MCF 10A (cell line): ENCODE data around the gene ADPRS. TPM values are rescaled to one million over a fixed set of nuclear protein-coding genes. Genes with fewer than 3 reads are reported as not detected.

ENCODE experiments used
- BruUV-seq: library from RNA; stranded (reverse); fragments of 400-500 nt; replicated peaks from 2 replicates; lab custom pipeline; 2021; lab: Mats Ljungman, UMichigan
- CTCF ChIA-PET: fragments of 300-600 bp; sonication (Branson Sonifier 250); formaldehyde crosslinking; extraction: SDS; loops from one replicate; lab custom pipeline; 2021; ENCODE audit warnings: antibody characterized with exemption, inconsistent platforms; lab: Yijun Ruan, JAX
- POLR2A ChIA-PET: fragments of 300-600, 350-650 bp; sonication (Branson Sonifier 250); formaldehyde crosslinking; extraction: SDS; loops from one replicate; lab custom pipeline; 2020; ENCODE audit warnings: antibody characterized with exemption, inconsistent platforms; lab: Yijun Ruan, JAX
- DNase-seq: peaks from one replicate; pipeline ENCODE4 v3.0.0-alpha.2; 2018; ENCODE audit not compliant: unreplicated experiment
- H3K27ac Mint-ChIP-seq: one replicate; pipeline ENCODE4 v1.8.0; 2022; ENCODE audit warnings: mild to moderate bottlenecking, low read depth, mixed read lengths; ENCODE audit not compliant: unreplicated experiment
- H3K27me3 Mint-ChIP-seq: one replicate; pipeline ENCODE4 v1.8.0; 2022; ENCODE audit warnings: mixed read lengths; ENCODE audit not compliant: insufficient read depth, unreplicated experiment
- H3K36me3 Mint-ChIP-seq: one replicate; pipeline ENCODE4 v1.8.0; 2022; ENCODE audit warnings: mild to moderate bottlenecking, moderate library complexity, mixed read lengths; ENCODE audit not compliant: insufficient read depth, unreplicated experiment
- H3K4me1 Mint-ChIP-seq: one replicate; pipeline ENCODE4 v1.8.0; 2022; ENCODE audit warnings: mixed read lengths; ENCODE audit not compliant: insufficient read depth, unreplicated experiment
- H3K4me3 Mint-ChIP-seq: one replicate; pipeline ENCODE4 v1.8.0; 2022; ENCODE audit warnings: mild to moderate bottlenecking, moderate library complexity, mixed read lengths; ENCODE audit not compliant: unreplicated experiment
- H3K9me3 Mint-ChIP-seq: one replicate; pipeline ENCODE4 v1.8.0; 2022; ENCODE audit warnings: mixed read lengths; ENCODE audit not compliant: unreplicated experiment
- CTCF ChIP-seq: fragments of 200-600 bp; IDR thresholded peaks from one replicate; pipeline ENCODE4 v1.8.0; 2022; ENCODE audit warnings: antibody characterized with exemption, mild to moderate bottlenecking; ENCODE audit not compliant: unreplicated experiment
- intact Hi-C: fragments of 100-400 bp; cut with micrococcal nuclease; formaldehyde crosslinking; loops from 2 replicates; pipeline ENCODE4 v1.14.1; 2022
- total RNA-seq: library from RNA; stranded (reverse); gene quantifications from 2 replicates; pipeline ENCODE4 v1.2.3, GENCODE V29; 2022

The ADPRS gene
- total RNA-seq, 1 experiment from 2014 or later: 26.4 TPM

- no peak overlapping the region for H3K4me3 Mint-ChIP-seq
- ChIA-PET CTCF (interaction anchor here (1.8 kb wide), 1 partner anchor 285 kb away, joined by 5 read pairs; no protein-coding TSS in a partner anchor), POLR2A (no interaction called here)
- no peak for TF ChIP-seq CTCF
- H3K27ac Mint-ChIP-seq: no peak overlapping the region
- H3K9me3 Mint-ChIP-seq: no peaks in the 10 kb centered on the region
- no peaks in the 10 kb centered on the region for H3K36me3 Mint-ChIP-seq
- BruUV-seq: no TSS peak
- H3K27me3 Mint-ChIP-seq: no peaks in the 10 kb centered on the region
- DNase-seq: no peak
- intact Hi-C loops: no loop called here
- peaks cover 9% of the 10 kb centered on the region for H3K4me1 Mint-ChIP-seq
Observed at GRCh38 chr1:36084497-36085115, 4.1 kb upstream of the ADPRS start.

- ChIA-PET POLR2A (no interaction called here), CTCF (interaction anchor here (1.8 kb wide), 1 partner anchor 284 kb away, joined by 5 read pairs; no protein-coding TSS in a partner anchor)
Observed at GRCh38 chr1:36085126-36085525, 3.6 kb upstream of the ADPRS start.

GRCh38 chr1:36085686-36086526 lies 2.8 kb upstream of the ADPRS start:
- Mint-ChIP-seq H3K27me3 (no peaks in the 10 kb centered on the region), H3K4me3 (no peak overlapping the region), H3K36me3 (peaks cover 8% of the 10 kb centered on the region), H3K9me3 (no peaks in the 10 kb centered on the region), H3K4me1 (peaks cover under 1% of the 10 kb centered on the region), H3K27ac (no peak overlapping the region)
- BruUV-seq: no TSS peak
- POLR2A ChIA-PET: no interaction called here
- CTCF ChIA-PET: interaction anchor here (1.1 to 2.4 kb wide), 4 partner anchors 10 to 283 kb away, joined by 3 to 5 read pairs (median 4); partner anchors contain the start of gene TRAPPC3
- intact Hi-C loops: no loop called here
- no peak for TF ChIP-seq CTCF
- DNase-seq: no peak

More at GRCh38 chr1:36085126-36085525, 3.6 kb upstream of the ADPRS start:
- DNase-seq: no peak
- Mint-ChIP-seq H3K4me3 (no peak overlapping the region), H3K27me3 (no peaks in the 10 kb centered on the region), H3K9me3 (no peaks in the 10 kb centered on the region), H3K36me3 (peaks cover 4% of the 10 kb centered on the region), H3K4me1 (peaks cover 9% of the 10 kb centered on the region), H3K27ac (no peak overlapping the region)
- intact Hi-C loops: no loop called here
- no TSS peak for BruUV-seq
- no peak for TF ChIP-seq CTCF
